K562 (cell line): ENCODE results near the gene PRKAR2B. TPM values are rescaled to one million over a fixed set of nuclear protein-coding genes. Genes with fewer than 3 reads are reported as not detected.
A peak's percentile ranks its signal among the peaks of the same experiment; 100 is the strongest.

Experiments used
- BACH1 ChIP-seq: fragments of 200-800 bp; sonication (Bioruptor generic); IDR thresholded peaks from 2 replicates; pipeline ENCODE4 v1.6.1; 2016; ENCODE audit warnings: missing genetic modification characterization, missing compliant biosample characterization
- DMBX1 ChIP-seq: fragments of 250-450 bp; sonication (Bioruptor Pico); IDR thresholded peaks from 2 replicates; pipeline ENCODE4 v1.8.0; 2022; ENCODE audit warnings: inconsistent platforms, mild to moderate bottlenecking, moderate library complexity, borderline replicate concordance
- KAT8 ChIP-seq: fragments of 450-650 bp; IDR thresholded peaks from 2 replicates; pipeline ENCODE4 v1.6.1; 2016; ENCODE audit warnings: low read depth, mild to moderate bottlenecking
- MYC ChIP-seq, 2 experiments: fragments of 250-450 bp in 1 of 2; sonication (Bioruptor Pico) in 1 of 2; IDR thresholded peaks; 2 replicates each; pipeline versions ENCODE4 v1.5.1 to v1.6.1; 2012 to 2021; ENCODE audit warnings: low read depth in 2 of 2, borderline replicate concordance in 1 of 2, improper control_type of control experiment in 1 of 2, low read length in 1 of 2, mild to moderate bottlenecking in 1 of 2, moderate library complexity in 1 of 2
- NFE2 ChIP-seq: IDR thresholded peaks from 2 replicates; pipeline ENCODE4 v1.6.1; 2014; ENCODE audit warnings: antibody characterized with exemption, low read depth
- SMAD4 ChIP-seq: fragments of 250-450 bp; sonication (Bioruptor Pico); conservative IDR thresholded peaks from 2 replicates; pipeline ENCODE4 v1.8.0; 2021; ENCODE audit warnings: inconsistent platforms, mild to moderate bottlenecking, moderate library complexity
- SMARCC2 ChIP-seq: fragments of 450-650 bp; IDR thresholded peaks from 2 replicates; pipeline ENCODE4 v1.6.1; 2017; ENCODE audit warnings: antibody characterized with exemption, moderate library complexity, mild to moderate bottlenecking, low read depth
- THAP12 ChIP-seq: fragments of 250-450 bp; sonication (Bioruptor Pico); IDR thresholded peaks from 2 replicates; pipeline ENCODE4 v1.9.0; 2021; ENCODE audit warnings: mild to moderate bottlenecking, inconsistent platforms
- ZBTB11 ChIP-seq, 3 experiments: fragments of 200-800 bp in 1 of 3; fragments of 250-450 bp in 1 of 3; fragments of 450-650 bp in 1 of 3; sonication (Bioruptor Pico) in 1 of 3; sonication (Bioruptor generic) in 1 of 3; formaldehyde crosslinking in 1 of 3; IDR thresholded peaks; 2 replicates each; pipeline versions ENCODE4 v1.6.1 to v1.8.0; 2016 to 2022; ENCODE audit warnings: mild to moderate bottlenecking in 2 of 3, missing genetic modification characterization in 2 of 3, missing compliant biosample characterization in 1 of 3, moderate library complexity in 1 of 3
- ZNF436 ChIP-seq: fragments of 250-450, 450-650 bp; sonication (Bioruptor Pico); formaldehyde crosslinking; IDR thresholded peaks from 2 replicates; pipeline ENCODE4 v1.7.0; 2020; ENCODE audit warnings: mild to moderate bottlenecking
- polyA plus RNA-seq, 8 experiments: library from polyadenylated mRNA; depleted of rRNA in 4 of 8; stranded (reverse) in 5 of 8; unstranded in 3 of 8; fragments of >200 nt; fragmentation: Nextera tagmentation in 2 of 8; fragmentation: Illumina TruSeq in 1 of 8; extraction: Ambion mirVana in 2 of 8; extraction: Trizol in 1 of 8; gene quantifications; 2 replicates each; pipeline versions ENCODE4 v1.2.1 to v1.2.3, GENCODE V29; 2011 to 2014; ENCODE audit warnings: inconsistent platforms in 1 of 8, missing spikeins in 1 of 8
- total RNA-seq, 7 experiments: library from RNA; depleted of rRNA in 6 of 7; stranded (reverse); fragments of >200 nt in 6 of 7; fragmentation: Illumina TruSeq in 2 of 7; extraction: Trizol in 2 of 7; gene quantifications; 2 replicates each; pipeline versions ENCODE4 v1.2.1 to v1.2.3, GENCODE V29; 2011 to 2021; ENCODE audit warnings: low replicate concordance in 1 of 7

The PRKAR2B gene
- total and polyA plus RNA-seq, 9 of the 15 experiments (the other 6 are each of a cell fraction or from before 2014, with no cell fraction given), result 59.0 to 173 (median 129) TPM

GRCh38 chr7:107076781-107077698 lies 32.5 kb downstream of the PRKAR2B start (continued):
- TF ChIP-seq SMARCC2 (peak; percentile 78; the same call in 1 of the 2 replicates), SMAD4 (peak; percentile 11), ZBTB11 (CRISPR knock-in tag; IDR thresholded peaks at IDR 0.05) (no peak), KAT8 (0 out of 2 replicates have a peak, but pooled peaks have one; percentile 44), MYC (IDR thresholded peaks at IDR 0.05; ENCODE audit: low read depth, low read length) (peak; percentile 20; the same call in 1 of the 2 replicates), MYC (CRISPR knock-in tag; IDR thresholded peaks at IDR 0.05; ENCODE audit: borderline replicate concordance, low read depth) (no peak), DMBX1 (CRISPR knock-in tag) (peak; percentile 50; the same call in 1 of the 2 replicates), ZNF436 (CRISPR knock-in tag) (no peak), THAP12 (0 out of 2 replicates have a peak, but pooled peaks have one; percentile 21), BACH1 (tag) (peak; percentile 73; the same call in 1 of the 2 replicates), NFE2 (peak; percentile 68)
